WTC11 (cell line): Measurements from ENCODE around the gene PLEKHS1.

ENCODE experiments used
- CTCF ChIP-seq: fragments of 200-600 bp; IDR thresholded peaks from 2 replicates; pipeline ENCODE4 v1.8.0; 2022; ENCODE audit warnings: antibody characterized with exemption
- MAX ChIP-seq: sonication (generic); formaldehyde crosslinking; IDR thresholded peaks from 2 replicates; pipeline ENCODE4 v1.8.0; 2022; ENCODE audit warnings: mild to moderate bottlenecking, missing genetic modification reagents
- SP1 ChIP-seq: sonication (generic); formaldehyde crosslinking; conservative IDR thresholded peaks from 2 replicates; pipeline ENCODE4 v1.8.1; 2022; ENCODE audit warnings: missing genetic modification reagents
- ZNF281 ChIP-seq: sonication (generic); formaldehyde crosslinking; IDR thresholded peaks from 2 replicates; pipeline ENCODE4 v1.8.0; 2023; ENCODE audit warnings: mild to moderate bottlenecking, missing genetic modification reagents
- TF ChIP-seq, protein P1 (sequence below): sonication (generic); formaldehyde crosslinking; IDR thresholded peaks from 2 replicates; pipeline ENCODE4 v1.8.1; 2022; ENCODE audit warnings: low read depth, missing genetic modification reagents, borderline replicate concordance
- TF ChIP-seq, protein P2 (sequence below): sonication (generic); formaldehyde crosslinking; IDR thresholded peaks from 2 replicates; pipeline ENCODE4 v1.8.0; 2022; ENCODE audit warnings: missing genetic modification reagents

DNA sequence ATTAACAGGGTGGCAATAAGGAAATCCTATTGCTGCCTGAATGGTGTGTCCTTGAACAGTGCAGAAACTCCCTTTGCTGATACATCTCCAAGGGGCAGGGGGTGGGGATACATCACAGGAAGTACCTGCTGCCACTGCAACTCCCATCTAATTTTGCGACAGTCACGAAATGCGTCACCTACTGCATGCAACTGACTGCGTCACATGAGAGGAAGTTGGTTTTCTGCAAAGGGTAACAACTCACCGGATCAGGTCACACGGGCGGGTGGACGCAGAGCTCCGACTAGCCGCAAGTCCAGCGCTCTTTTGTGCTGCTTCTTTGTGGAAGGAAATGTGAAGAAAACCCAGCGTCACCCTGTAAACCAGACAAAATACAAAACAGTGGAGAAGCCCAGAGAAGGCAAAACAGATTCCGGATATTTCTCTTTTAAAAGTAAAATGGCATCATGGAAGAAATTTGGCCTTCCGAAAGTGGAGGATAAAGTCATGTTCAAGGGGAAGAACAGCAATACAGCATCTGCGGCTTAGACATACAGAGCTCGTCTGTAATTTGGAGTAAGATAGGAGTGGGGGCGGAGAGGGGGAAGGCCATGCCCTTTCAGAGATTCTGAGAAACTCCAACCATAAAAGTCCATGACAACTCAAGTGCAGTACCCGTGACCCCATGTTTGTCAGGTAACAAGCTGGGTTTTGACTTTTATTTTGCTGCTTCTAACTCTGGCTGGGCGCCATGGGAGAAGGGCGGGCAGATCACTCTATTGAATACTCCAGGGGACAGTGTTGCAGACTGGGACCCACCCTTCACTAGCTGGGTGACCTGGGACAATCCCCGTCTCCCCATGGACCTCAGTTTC, 32.3 kb upstream of the PLEKHS1 start:
- no peak for TF ChIP-seq SP1 (CRISPR knock-in tag)
- no peak for TF ChIP-seq CTCF
- TF ChIP-seq MAX, result no peak
- TF ChIP-seq ZNF281 (CRISPR knock-in tag), result no peak
- TF ChIP-seq, protein P1, sequence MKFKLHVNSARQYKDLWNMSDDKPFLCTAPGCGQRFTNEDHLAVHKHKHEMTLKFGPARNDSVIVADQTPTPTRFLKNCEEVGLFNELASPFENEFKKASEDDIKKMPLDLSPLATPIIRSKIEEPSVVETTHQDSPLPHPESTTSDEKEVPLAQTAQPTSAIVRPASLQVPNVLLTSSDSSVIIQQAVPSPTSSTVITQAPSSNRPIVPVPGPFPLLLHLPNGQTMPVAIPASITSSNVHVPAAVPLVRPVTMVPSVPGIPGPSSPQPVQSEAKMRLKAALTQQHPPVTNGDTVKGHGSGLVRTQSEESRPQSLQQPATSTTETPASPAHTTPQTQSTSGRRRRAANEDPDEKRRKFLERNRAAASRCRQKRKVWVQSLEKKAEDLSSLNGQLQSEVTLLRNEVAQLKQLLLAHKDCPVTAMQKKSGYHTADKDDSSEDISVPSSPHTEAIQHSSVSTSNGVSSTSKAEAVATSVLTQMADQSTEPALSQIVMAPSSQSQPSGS (CRISPR knock-in tag), result no peak
- TF ChIP-seq, protein P2, sequence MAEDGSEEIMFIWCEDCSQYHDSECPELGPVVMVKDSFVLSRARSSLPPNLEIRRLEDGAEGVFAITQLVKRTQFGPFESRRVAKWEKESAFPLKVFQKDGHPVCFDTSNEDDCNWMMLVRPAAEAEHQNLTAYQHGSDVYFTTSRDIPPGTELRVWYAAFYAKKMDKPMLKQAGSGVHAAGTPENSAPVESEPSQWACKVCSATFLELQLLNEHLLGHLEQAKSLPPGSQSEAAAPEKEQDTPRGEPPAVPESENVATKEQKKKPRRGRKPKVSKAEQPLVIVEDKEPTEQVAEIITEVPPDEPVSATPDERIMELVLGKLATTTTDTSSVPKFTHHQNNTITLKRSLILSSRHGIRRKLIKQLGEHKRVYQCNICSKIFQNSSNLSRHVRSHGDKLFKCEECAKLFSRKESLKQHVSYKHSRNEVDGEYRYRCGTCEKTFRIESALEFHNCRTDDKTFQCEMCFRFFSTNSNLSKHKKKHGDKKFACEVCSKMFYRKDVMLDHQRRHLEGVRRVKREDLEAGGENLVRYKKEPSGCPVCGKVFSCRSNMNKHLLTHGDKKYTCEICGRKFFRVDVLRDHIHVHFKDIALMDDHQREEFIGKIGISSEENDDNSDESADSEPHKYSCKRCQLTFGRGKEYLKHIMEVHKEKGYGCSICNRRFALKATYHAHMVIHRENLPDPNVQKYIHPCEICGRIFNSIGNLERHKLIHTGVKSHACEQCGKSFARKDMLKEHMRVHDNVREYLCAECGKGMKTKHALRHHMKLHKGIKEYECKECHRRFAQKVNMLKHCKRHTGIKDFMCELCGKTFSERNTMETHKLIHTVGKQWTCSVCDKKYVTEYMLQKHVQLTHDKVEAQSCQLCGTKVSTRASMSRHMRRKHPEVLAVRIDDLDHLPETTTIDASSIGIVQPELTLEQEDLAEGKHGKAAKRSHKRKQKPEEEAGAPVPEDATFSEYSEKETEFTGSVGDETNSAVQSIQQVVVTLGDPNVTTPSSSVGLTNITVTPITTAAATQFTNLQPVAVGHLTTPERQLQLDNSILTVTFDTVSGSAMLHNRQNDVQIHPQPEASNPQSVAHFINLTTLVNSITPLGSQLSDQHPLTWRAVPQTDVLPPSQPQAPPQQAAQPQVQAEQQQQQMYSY, result no peak
